WTC11 (cell line): ENCODE measurements around the gene CLN5.

Experiments
- ELF4 ChIP-seq: sonication (generic); formaldehyde crosslinking; IDR thresholded peaks from 2 replicates; pipeline ENCODE4 v1.8.1; 2022; ENCODE audit warnings: low read depth, mild to moderate bottlenecking, moderate library complexity, missing genetic modification reagents
- TF ChIP-seq, protein P1 (sequence below): fragments of 200-600 bp; IDR thresholded peaks from 2 replicates; pipeline ENCODE4 v1.8.0; 2022; ENCODE audit warnings: antibody characterized with exemption
- TF ChIP-seq, protein P2 (sequence below): sonication (generic); formaldehyde crosslinking; IDR thresholded peaks from 2 replicates; pipeline ENCODE4 v1.8.0; 2023; ENCODE audit warnings: missing genetic modification reagents, mild to moderate bottlenecking, borderline replicate concordance

DNA sequence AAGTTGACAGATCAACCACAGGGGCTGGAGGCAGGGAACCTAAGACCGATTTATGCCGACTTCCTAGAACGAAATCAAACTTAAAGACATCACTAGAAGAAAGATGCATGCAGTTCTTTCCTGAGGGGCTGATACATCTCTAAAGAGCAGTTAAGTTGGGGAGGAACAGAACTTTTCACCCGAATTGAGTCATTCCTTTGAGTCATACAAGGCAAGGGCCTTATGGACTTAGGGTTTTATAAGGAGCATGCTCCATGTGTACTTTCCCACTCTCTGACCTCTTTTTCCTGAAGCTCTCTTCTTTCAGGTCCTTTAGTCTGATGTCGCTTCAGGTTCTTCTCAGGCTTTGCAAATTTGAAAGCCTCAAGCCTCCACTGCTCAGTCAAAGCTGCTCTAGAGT lies 43.0 kb downstream of the CLN5 start:
- TF ChIP-seq, protein P1, sequence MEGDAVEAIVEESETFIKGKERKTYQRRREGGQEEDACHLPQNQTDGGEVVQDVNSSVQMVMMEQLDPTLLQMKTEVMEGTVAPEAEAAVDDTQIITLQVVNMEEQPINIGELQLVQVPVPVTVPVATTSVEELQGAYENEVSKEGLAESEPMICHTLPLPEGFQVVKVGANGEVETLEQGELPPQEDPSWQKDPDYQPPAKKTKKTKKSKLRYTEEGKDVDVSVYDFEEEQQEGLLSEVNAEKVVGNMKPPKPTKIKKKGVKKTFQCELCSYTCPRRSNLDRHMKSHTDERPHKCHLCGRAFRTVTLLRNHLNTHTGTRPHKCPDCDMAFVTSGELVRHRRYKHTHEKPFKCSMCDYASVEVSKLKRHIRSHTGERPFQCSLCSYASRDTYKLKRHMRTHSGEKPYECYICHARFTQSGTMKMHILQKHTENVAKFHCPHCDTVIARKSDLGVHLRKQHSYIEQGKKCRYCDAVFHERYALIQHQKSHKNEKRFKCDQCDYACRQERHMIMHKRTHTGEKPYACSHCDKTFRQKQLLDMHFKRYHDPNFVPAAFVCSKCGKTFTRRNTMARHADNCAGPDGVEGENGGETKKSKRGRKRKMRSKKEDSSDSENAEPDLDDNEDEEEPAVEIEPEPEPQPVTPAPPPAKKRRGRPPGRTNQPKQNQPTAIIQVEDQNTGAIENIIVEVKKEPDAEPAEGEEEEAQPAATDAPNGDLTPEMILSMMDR, result no peak
- TF ChIP-seq, protein P2, sequence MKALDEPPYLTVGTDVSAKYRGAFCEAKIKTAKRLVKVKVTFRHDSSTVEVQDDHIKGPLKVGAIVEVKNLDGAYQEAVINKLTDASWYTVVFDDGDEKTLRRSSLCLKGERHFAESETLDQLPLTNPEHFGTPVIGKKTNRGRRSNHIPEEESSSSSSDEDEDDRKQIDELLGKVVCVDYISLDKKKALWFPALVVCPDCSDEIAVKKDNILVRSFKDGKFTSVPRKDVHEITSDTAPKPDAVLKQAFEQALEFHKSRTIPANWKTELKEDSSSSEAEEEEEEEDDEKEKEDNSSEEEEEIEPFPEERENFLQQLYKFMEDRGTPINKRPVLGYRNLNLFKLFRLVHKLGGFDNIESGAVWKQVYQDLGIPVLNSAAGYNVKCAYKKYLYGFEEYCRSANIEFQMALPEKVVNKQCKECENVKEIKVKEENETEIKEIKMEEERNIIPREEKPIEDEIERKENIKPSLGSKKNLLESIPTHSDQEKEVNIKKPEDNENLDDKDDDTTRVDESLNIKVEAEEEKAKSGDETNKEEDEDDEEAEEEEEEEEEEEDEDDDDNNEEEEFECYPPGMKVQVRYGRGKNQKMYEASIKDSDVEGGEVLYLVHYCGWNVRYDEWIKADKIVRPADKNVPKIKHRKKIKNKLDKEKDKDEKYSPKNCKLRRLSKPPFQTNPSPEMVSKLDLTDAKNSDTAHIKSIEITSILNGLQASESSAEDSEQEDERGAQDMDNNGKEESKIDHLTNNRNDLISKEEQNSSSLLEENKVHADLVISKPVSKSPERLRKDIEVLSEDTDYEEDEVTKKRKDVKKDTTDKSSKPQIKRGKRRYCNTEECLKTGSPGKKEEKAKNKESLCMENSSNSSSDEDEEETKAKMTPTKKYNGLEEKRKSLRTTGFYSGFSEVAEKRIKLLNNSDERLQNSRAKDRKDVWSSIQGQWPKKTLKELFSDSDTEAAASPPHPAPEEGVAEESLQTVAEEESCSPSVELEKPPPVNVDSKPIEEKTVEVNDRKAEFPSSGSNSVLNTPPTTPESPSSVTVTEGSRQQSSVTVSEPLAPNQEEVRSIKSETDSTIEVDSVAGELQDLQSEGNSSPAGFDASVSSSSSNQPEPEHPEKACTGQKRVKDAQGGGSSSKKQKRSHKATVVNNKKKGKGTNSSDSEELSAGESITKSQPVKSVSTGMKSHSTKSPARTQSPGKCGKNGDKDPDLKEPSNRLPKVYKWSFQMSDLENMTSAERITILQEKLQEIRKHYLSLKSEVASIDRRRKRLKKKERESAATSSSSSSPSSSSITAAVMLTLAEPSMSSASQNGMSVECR (CRISPR knock-in tag), result no peak
- no peak for TF ChIP-seq ELF4 (CRISPR knock-in tag)
